Neural cell (in vitro differentiated cells): ENCODE measurements around the gene SLN. TPM values are rescaled to one million over a fixed set of nuclear protein-coding genes. Genes with fewer than 3 reads are reported as not detected.

ENCODE experiments used
- H2AFZ ChIP-seq: fragments of 200-600, 300-800 bp; sonication (generic), shearing (Covaris generic); 2 replicates; pipeline ENCODE4 v1.6.0; 2014; ENCODE audit warnings: low read depth, mild to moderate bottlenecking, antibody characterized with exemption, low read length, moderate library complexity
- H3F3A ChIP-seq: fragments of 200-600 bp; shearing (Covaris generic); 2 replicates; pipeline ENCODE4 v1.6.1; 2016; ENCODE audit warnings: mild to moderate bottlenecking, moderate library complexity, mixed read lengths, antibody characterized with exemption, low read length; ENCODE audit not compliant: insufficient read depth, poor library complexity, severe bottlenecking
- H3K27ac ChIP-seq: fragments of 200-600, 300-800 bp; sonication (generic), shearing (Covaris generic); 2 replicates; pipeline ENCODE4 v1.5.1; 2014; ENCODE audit warnings: mild to moderate bottlenecking, low read length, moderate library complexity
- H3K27me3 ChIP-seq: fragments of 300-800, 200-600 bp; sonication (generic), shearing (Covaris generic); 2 replicates; pipeline ENCODE4 v1.6.0; 2014; ENCODE audit warnings: mild to moderate bottlenecking, low read depth, low read length, moderate library complexity; ENCODE audit not compliant: insufficient read depth
- H3K36me3 ChIP-seq: fragments of 300-800, 200-600 bp; sonication (generic), shearing (Covaris generic); 2 replicates; pipeline ENCODE4 v1.5.1; 2014; ENCODE audit warnings: mild to moderate bottlenecking, antibody characterized with exemption, low read length, moderate library complexity; ENCODE audit not compliant: insufficient read depth
- H3K4me2 ChIP-seq: fragments of 300-800, 200-600 bp; sonication (generic), shearing (Covaris generic); 2 replicates; pipeline ENCODE4 v1.6.0; 2014; ENCODE audit warnings: mild to moderate bottlenecking, low read length
- H3K4me3 ChIP-seq: fragments of 300-800, 200-600 bp; sonication (generic), shearing (Covaris generic); 2 replicates; pipeline ENCODE4 v1.5.1; 2014; ENCODE audit warnings: mild to moderate bottlenecking, low read length, moderate library complexity
- H3K79me2 ChIP-seq: fragments of 200-600 bp; shearing (Covaris generic); replicated peaks from 2 replicates; pipeline ENCODE4 v1.6.0; 2014; ENCODE audit warnings: mild to moderate bottlenecking, low read length, moderate library complexity; ENCODE audit not compliant: insufficient read depth
- H3K9ac ChIP-seq: fragments of 300-800, 200-600 bp; sonication (generic), shearing (Covaris generic); 2 replicates; pipeline ENCODE4 v1.6.1; 2016; ENCODE audit warnings: mild to moderate bottlenecking, low read length, mixed read lengths
- H3K9me2 ChIP-seq: fragments of 200-600 bp; shearing (Covaris generic); 2 replicates; pipeline ENCODE4 v1.6.1; 2016; ENCODE audit warnings: mild to moderate bottlenecking, low read length, mixed read lengths; ENCODE audit not compliant: insufficient read depth
- H3K9me3 ChIP-seq: fragments of 200-600, 300-800 bp; sonication (generic), shearing (Covaris generic); 2 replicates; pipeline ENCODE4 v1.6.1; 2016; ENCODE audit warnings: mild to moderate bottlenecking, mixed run types, low read length, moderate library complexity, mixed read lengths
- H4K20me1 ChIP-seq: fragments of 200-600 bp; shearing (Covaris generic); 2 replicates; pipeline ENCODE4 v1.6.1; 2016; ENCODE audit warnings: mild to moderate bottlenecking, mixed run types; ENCODE audit not compliant: insufficient read depth
- CTCF ChIP-seq: fragments of 450-650 bp; IDR thresholded peaks from 2 replicates; pipeline ENCODE4 v1.5.1; 2014; ENCODE audit warnings: antibody characterized with exemption, mild to moderate bottlenecking, moderate library complexity; ENCODE audit not compliant: poor library complexity, severe bottlenecking
- EP300 ChIP-seq: fragments of 450-650 bp; conservative IDR thresholded peaks from 2 replicates; pipeline ENCODE4 v1.6.1; 2014; ENCODE audit warnings: antibody characterized with exemption, mild to moderate bottlenecking, moderate library complexity; ENCODE audit not compliant: poor library complexity, severe bottlenecking
- EZH2 ChIP-seq: fragments of 200-600, 300-800 bp; shearing (Covaris generic), sonication (generic); IDR thresholded peaks from 2 replicates; pipeline ENCODE4 v1.6.1; 2014; ENCODE audit warnings: antibody characterized with exemption, low read length, borderline replicate concordance, mild to moderate bottlenecking; ENCODE audit not compliant: insufficient read depth, poor library complexity, severe bottlenecking
- MXI1 ChIP-seq: fragments of 450-650 bp; conservative IDR thresholded peaks from 2 replicates; pipeline ENCODE4 v1.6.1; 2014; ENCODE audit warnings: antibody characterized with exemption, mild to moderate bottlenecking; ENCODE audit not compliant: poor library complexity, severe bottlenecking
- POLR2AphosphoS5 ChIP-seq: IDR thresholded peaks from 2 replicates; pipeline ENCODE4 v1.6.1; 2012
- RAD21 ChIP-seq: fragments of 450-650 bp; conservative IDR thresholded peaks from 2 replicates; pipeline ENCODE4 v1.6.1; 2014; ENCODE audit warnings: antibody characterized with exemption, mild to moderate bottlenecking, moderate library complexity
- REST ChIP-seq: IDR thresholded peaks from 2 replicates; pipeline ENCODE4 v1.6.1; 2012; ENCODE audit warnings: borderline replicate concordance
- SMC3 ChIP-seq: fragments of 450-650 bp; conservative IDR thresholded peaks from 2 replicates; pipeline ENCODE4 v1.6.1; 2014; ENCODE audit warnings: antibody characterized with exemption, mild to moderate bottlenecking, moderate library complexity; ENCODE audit not compliant: poor library complexity
- TAF1 ChIP-seq: IDR thresholded peaks from 2 replicates; pipeline ENCODE4 v1.6.1; 2012; ENCODE audit warnings: low read depth
- polyA plus RNA-seq: library from polyadenylated mRNA; depleted of rRNA; stranded (reverse); fragments of >200 nt; gene quantifications from 2 replicates; pipeline ENCODE4 v1.2.3, GENCODE V29; 2014

The SLN gene
- polyA plus RNA-seq, 1 donor from 2014 or later, result not detected

GRCh38 chr11:107707807-107708206, 4.0 kb downstream of the SLN start:
- H3K4me3 ChIP-seq, result no peak overlapping the region
- H3K27me3 ChIP-seq, result peaks cover 4% of the 10 kb centered on the region
- no peak overlapping the region for H3K9ac ChIP-seq
- no peak overlapping the region for H2AFZ ChIP-seq
- H3K36me3 ChIP-seq, result no peaks in the 10 kb centered on the region
- no peaks in the 10 kb centered on the region for H3F3A ChIP-seq
- H3K4me2 ChIP-seq, result no peak overlapping the region
- no peaks in the 10 kb centered on the region for H3K9me2 ChIP-seq
- H3K9me3 ChIP-seq, result no peaks in the 10 kb centered on the region
- H4K20me1 ChIP-seq, result no peaks in the 10 kb centered on the region
- no peak overlapping the region for H3K27ac ChIP-seq
- H3K79me2 ChIP-seq, result no peaks in the 10 kb centered on the region
- TF ChIP-seq POLR2AphosphoS5 (no peak), SMC3 (no peak), RAD21 (no peak), TAF1 (no peak), EZH2 (no peak), MXI1 (no peak), CTCF (no peak), REST (no peak), EP300 (no peak)

GRCh38 chr11:107707215-107707671, 4.6 kb downstream of the SLN start:
- Histone ChIP-seq H3K27me3 (peaks cover 4% of the 10 kb centered on the region), H3K36me3 (no peaks in the 10 kb centered on the region), H3K9me2 (no peaks in the 10 kb centered on the region), H4K20me1 (no peaks in the 10 kb centered on the region), H3K9me3 (no peaks in the 10 kb centered on the region), H3K27ac (no peak overlapping the region), H3K4me3 (no peak overlapping the region), H3F3A (no peaks in the 10 kb centered on the region), H3K79me2 (no peaks in the 10 kb centered on the region), H2AFZ (no peak overlapping the region), H3K9ac (no peak overlapping the region), H3K4me2 (no peak overlapping the region)
- TF ChIP-seq POLR2AphosphoS5 (no peak), RAD21 (no peak), EP300 (no peak), MXI1 (no peak), CTCF (no peak), REST (no peak), SMC3 (no peak), EZH2 (no peak), TAF1 (no peak)
